Measurements from ENCODE around the gene MRPS2.
"Not testable (repeated sequence)": the region's sequence is repeated elsewhere in the genome, so short reads cannot be mapped to it uniquely, and the experiment has no call there.

Gene MRPS2

DNA sequence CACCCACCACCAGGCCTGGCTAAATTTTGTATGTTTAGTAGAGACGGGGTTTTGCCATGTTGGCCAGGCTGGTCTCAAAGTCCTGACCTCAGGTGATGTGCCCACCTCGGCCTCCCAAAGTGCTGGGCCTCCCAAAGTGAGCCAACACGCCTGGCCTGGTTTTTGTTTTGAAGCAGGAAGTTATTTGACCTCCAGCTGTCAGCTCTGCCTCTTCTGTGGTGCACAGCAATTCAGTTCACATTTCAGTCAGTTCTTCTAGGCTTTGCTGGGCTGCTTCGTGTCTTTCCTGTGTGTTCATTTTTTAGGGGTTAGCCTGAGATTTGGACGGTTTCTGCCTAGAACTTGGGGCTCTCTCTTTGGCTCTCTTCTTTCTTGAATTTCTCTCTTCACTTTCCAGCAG is 29.7 kb downstream of the MRPS2 start:
- TF ChIP-seq, protein P1, sequence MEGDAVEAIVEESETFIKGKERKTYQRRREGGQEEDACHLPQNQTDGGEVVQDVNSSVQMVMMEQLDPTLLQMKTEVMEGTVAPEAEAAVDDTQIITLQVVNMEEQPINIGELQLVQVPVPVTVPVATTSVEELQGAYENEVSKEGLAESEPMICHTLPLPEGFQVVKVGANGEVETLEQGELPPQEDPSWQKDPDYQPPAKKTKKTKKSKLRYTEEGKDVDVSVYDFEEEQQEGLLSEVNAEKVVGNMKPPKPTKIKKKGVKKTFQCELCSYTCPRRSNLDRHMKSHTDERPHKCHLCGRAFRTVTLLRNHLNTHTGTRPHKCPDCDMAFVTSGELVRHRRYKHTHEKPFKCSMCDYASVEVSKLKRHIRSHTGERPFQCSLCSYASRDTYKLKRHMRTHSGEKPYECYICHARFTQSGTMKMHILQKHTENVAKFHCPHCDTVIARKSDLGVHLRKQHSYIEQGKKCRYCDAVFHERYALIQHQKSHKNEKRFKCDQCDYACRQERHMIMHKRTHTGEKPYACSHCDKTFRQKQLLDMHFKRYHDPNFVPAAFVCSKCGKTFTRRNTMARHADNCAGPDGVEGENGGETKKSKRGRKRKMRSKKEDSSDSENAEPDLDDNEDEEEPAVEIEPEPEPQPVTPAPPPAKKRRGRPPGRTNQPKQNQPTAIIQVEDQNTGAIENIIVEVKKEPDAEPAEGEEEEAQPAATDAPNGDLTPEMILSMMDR (IDR thresholded peaks at IDR 0.05; ENCODE audit: control insufficient read depth, insufficient read depth, low read depth, low read length, missing control alignments), result no peak
- no peak overlapping the region for H3K4me3 ChIP-seq (ENCODE audit: control insufficient read depth, low read depth, low read length)
- DNase-seq (ENCODE audit: low read depth), result no peak

DNA sequence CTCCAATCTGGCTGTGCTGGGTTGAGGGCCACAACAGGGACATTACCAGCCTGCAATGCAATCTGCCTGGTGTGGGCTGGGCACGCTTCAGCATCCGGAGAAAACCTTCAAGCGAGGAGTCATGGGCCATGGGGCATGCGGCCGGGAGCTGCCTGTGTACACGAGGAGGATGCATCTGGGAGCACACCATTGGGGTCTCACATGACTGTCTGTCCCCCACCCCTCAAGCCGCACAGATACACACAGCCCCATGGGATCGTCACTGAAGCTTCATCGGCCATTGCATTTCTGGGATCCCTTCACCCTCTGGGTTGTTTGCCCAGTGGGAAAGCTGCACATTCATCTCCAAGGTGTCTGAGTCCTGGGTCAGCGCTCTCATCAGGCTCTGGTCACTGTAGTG is 30.6 kb downstream of the MRPS2 start:
- TF ChIP-seq, protein P1 (IDR thresholded peaks at IDR 0.05; ENCODE audit: control insufficient read depth, insufficient read depth, low read depth, low read length, missing control alignments), result no peak
- H3K4me3 ChIP-seq (ENCODE audit: control insufficient read depth, low read depth, low read length), result no peak overlapping the region
- DNase-seq (ENCODE audit: low read depth), result no peak

- no peak for DNase-seq (ENCODE audit: low read depth)
- no peak overlapping the region for H3K4me3 ChIP-seq (ENCODE audit: control insufficient read depth, low read depth, low read length)
- TF ChIP-seq, protein P1 (IDR thresholded peaks at IDR 0.05; ENCODE audit: control insufficient read depth, insufficient read depth, low read depth, low read length, missing control alignments), result no peak
Measured at GRCh38 chr9:135533113-135533512, 32.6 kb downstream of the MRPS2 start.

GRCh38 chr9:135533674-135534073 is 33.2 kb downstream of the MRPS2 start:
- H3K4me3 ChIP-seq (ENCODE audit: control insufficient read depth, low read depth, low read length), result no peak overlapping the region
- TF ChIP-seq, protein P1 (IDR thresholded peaks at IDR 0.05; ENCODE audit: control insufficient read depth, insufficient read depth, low read depth, low read length, missing control alignments), result no peak
- DNase-seq (ENCODE audit: low read depth), result no peak

GRCh38 chr9:135534192-135534711 is 33.8 kb downstream of the MRPS2 start:
- not testable (repeated sequence) for DNase-seq (ENCODE audit: low read depth); H3K4me3 ChIP-seq (ENCODE audit: control insufficient read depth, low read depth, low read length)

DNA sequence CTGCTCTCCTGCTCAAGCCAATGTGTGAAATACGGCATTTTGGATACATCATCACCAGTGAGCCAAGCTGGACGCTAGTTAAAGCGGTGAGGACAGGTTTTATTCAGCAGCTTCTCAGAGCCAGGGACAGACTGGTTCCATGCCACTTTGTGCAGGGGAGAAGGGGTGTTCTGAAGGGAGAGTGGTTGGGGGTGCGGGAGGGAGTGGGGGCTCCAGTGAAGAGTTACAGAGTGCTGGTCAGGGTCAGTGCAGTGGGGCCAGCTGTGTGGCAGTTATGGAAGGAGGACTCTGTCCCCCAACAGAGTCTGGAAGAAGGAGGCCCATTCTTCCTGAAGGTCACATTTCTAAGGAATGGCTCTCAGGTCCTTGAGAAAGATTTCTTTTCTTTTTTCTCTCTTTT is 34.3 kb downstream of the MRPS2 start:
- DNase-seq (ENCODE audit: low read depth); H3K4me3 ChIP-seq (ENCODE audit: control insufficient read depth, low read depth, low read length): not testable (repeated sequence)

DNA sequence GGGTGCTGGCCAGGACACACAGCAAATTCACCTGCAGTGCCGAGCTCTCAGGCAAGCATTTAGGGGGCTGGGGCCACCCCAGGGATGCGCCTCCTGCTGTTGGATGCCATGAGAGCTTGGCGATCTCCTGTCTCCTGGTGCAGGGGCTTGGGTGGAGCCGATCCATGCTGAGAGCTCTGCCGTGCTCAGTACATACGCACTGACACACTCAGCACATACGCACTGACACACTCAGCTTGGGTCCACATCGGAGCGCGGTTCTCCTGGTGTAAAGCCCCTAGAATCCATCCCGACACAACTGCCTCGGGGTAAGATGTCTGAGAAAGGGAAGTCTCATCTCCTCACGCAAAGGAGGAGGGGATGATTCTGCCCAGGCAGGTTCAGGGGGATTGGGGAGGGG is 35.1 kb downstream of the MRPS2 start:
- not testable (repeated sequence) for H3K4me3 ChIP-seq (ENCODE audit: control insufficient read depth, low read depth, low read length); DNase-seq (ENCODE audit: low read depth)

GRCh38 chr9:135536216-135536615 is 35.7 kb downstream of the MRPS2 start:
- DNase-seq (ENCODE audit: low read depth), result peak; percentile 51
- H3K4me3 ChIP-seq (ENCODE audit: control insufficient read depth, low read depth, low read length), result no peak overlapping the region
- TF ChIP-seq, protein P1 (IDR thresholded peaks at IDR 0.05; ENCODE audit: control insufficient read depth, insufficient read depth, low read depth, low read length, missing control alignments), result no peak

DNA sequence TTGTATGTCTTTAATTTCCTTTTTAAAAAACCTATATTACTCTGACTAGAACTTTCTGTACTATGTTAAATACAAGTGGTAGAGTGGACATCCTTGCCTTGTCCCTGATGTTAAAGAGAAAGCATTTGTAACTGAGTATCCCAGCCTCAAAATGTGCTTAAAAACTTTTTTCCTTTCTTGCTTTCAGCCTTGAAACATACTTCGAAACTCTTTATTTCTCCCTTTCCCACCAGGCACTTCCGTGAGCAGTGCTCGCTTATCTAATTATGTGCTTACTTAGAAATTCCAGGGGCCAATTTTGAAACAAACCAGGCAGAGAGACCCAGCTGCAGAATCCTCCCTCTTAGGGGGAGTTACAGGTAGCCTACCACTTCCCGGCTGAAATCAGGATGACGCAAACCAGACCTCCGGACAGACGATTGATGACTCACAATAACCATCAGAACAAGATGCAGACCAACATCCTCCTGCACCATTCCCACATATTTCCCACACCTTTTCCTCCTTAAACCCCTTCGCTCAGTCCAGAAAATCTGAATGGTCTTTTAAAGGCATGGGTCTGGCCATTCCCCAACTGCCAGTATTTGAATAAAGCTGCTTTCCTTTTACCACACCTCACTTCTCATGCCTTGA is 42.9 kb downstream of the MRPS2 start:
- not testable (repeated sequence) for H3K4me3 ChIP-seq (ENCODE audit: control insufficient read depth, low read depth, low read length); DNase-seq (ENCODE audit: low read depth)

Data from AG09309 (cell line).